ENCODE measurements around the gene NOD2. TPM values are rescaled to one million over a fixed set of nuclear protein-coding genes. Genes with fewer than 3 reads are reported as not detected.

The NOD2 gene
- total and polyA plus RNA-seq, 2 of the 13 experiments (the other 11 are each of a cell fraction or from before 2014, with no cell fraction given): 0.27 to 0.81 TPM

GRCh38 chr16:50741781-50742575, 48.6 kb downstream of the NOD2 start, which contains the start of gene CYLD (continued):
- TF ChIP-seq, protein P1, sequence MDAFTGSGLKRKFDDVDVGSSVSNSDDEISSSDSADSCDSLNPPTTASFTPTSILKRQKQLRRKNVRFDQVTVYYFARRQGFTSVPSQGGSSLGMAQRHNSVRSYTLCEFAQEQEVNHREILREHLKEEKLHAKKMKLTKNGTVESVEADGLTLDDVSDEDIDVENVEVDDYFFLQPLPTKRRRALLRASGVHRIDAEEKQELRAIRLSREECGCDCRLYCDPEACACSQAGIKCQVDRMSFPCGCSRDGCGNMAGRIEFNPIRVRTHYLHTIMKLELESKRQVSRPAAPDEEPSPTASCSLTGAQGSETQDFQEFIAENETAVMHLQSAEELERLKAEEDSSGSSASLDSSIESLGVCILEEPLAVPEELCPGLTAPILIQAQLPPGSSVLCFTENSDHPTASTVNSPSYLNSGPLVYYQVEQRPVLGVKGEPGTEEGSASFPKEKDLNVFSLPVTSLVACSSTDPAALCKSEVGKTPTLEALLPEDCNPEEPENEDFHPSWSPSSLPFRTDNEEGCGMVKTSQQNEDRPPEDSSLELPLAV (CRISPR knock-in tag; conservative IDR thresholded peaks at IDR 0.05; ENCODE audit: low read depth): no peak
- TF ChIP-seq HDAC1 (CRISPR knock-in tag; IDR thresholded peaks at IDR 0.05) (peak; percentile 95), RFXANK (CRISPR knock-in tag; IDR thresholded peaks at IDR 0.05) (peak; percentile 88; the same call in 1 of the 2 replicates), ZSCAN20 (CRISPR knock-in tag; IDR thresholded peaks at IDR 0.05; ENCODE audit: borderline replicate concordance) (peak; percentile 42; the same call in 1 of the 2 replicates), ZSCAN31 (CRISPR knock-in tag; IDR thresholded peaks at IDR 0.05; ENCODE audit: low read depth) (no peak), ZNF780A (CRISPR knock-in tag; IDR thresholded peaks at IDR 0.05) (no peak), ZNF615 (CRISPR knock-in tag; IDR thresholded peaks at IDR 0.05; ENCODE audit: borderline replicate concordance) (no peak), SIN3A (IDR thresholded peaks at IDR 0.05; ENCODE audit: borderline replicate concordance, low read depth, low read length) (peak; percentile 84), EEA1 (CRISPR knock-in tag; IDR thresholded peaks at IDR 0.05; ENCODE audit: borderline replicate concordance) (no peak; the same call in 1 of the 2 replicates), ZSCAN21 (CRISPR knock-in tag; IDR thresholded peaks at IDR 0.05; ENCODE audit: borderline replicate concordance) (no peak), SATB2 (CRISPR knock-in tag; IDR thresholded peaks at IDR 0.05) (no peak), IKZF4 (CRISPR knock-in tag; IDR thresholded peaks at IDR 0.05; ENCODE audit: borderline replicate concordance, low read depth, not compliant biosample characterization) (no peak), TRAFD1 (CRISPR knock-in tag; IDR thresholded peaks at IDR 0.05; ENCODE audit: borderline replicate concordance) (no peak), ZNF382 (CRISPR knock-in tag; IDR thresholded peaks at IDR 0.05; ENCODE audit: borderline replicate concordance) (no peak), FOXM1 (CRISPR knock-in tag; IDR thresholded peaks at IDR 0.05) (no peak), ZFX (CRISPR knock-in tag; IDR thresholded peaks at IDR 0.05; ENCODE audit: low read depth) (peak; percentile 82), ZNF878 (CRISPR knock-in tag; IDR thresholded peaks at IDR 0.05) (no peak), NFE2L2 (IDR thresholded peaks at IDR 0.05; ENCODE audit: low read length) (no peak), ZNF710 (CRISPR knock-in tag; IDR thresholded peaks at IDR 0.05; ENCODE audit: borderline replicate concordance) (no peak), ZNF383 (CRISPR knock-in tag; IDR thresholded peaks at IDR 0.05; ENCODE audit: borderline replicate concordance) (no peak), ZNF451 (CRISPR knock-in tag; IDR thresholded peaks at IDR 0.05) (0 out of 2 replicates have a peak, but pooled peaks have one; percentile 13), ZNF747 (CRISPR knock-in tag; IDR thresholded peaks at IDR 0.05; ENCODE audit: borderline replicate concordance) (no peak), ZNF776 (CRISPR knock-in tag; IDR thresholded peaks at IDR 0.05) (no peak), CBX1 (IDR thresholded peaks at IDR 0.05; ENCODE audit: low read depth) (peak; percentile 48), ZKSCAN5 (CRISPR knock-in tag; IDR thresholded peaks at IDR 0.05) (no peak), KDM2A (CRISPR knock-in tag; IDR thresholded peaks at IDR 0.05; ENCODE audit: borderline replicate concordance, low read depth) (peak; percentile 92)

Data from HepG2 (cell line).